Ecto neural progenitor cell (in vitro differentiated cells): ENCODE results near the gene CADPS2.
"Not testable (repeated sequence)": the region's sequence is repeated elsewhere in the genome, so short reads cannot be mapped to it uniquely, and the experiment has no call there.

Experiments used
- DNase-seq: peaks from one replicate; pipeline ENCODE4 v3.0.0-alpha.2; 2018; ENCODE audit warnings: low spot score

The CADPS2 gene

GRCh38 chr7:122709930-122710646 is 176.2 kb downstream of the CADPS2 start:
- DNase-seq, result no peak

- DNase-seq, result no peak
These were observed 179.4 kb downstream of the CADPS2 start for GRCh38 chr7:122706836-122707235.

GRCh38 chr7:122702872-122703510 is 183.3 kb downstream of the CADPS2 start, which contains the start of gene RNF148:
TSS of gene RNF148 (minus strand) at chr7:122702922. CDS start at chr7:122702750, 172 bp downstream.
- no peak for DNase-seq

- no peak for DNase-seq
These were observed 187.2 kb downstream of the CADPS2 start, which contains the start of gene RNF133 for GRCh38 chr7:122699017-122699416. TSS of gene RNF133 (minus strand) at chr7:122699117. CDS start at chr7:122698918, 199 bp downstream.

GRCh38 chr7:122695816-122696215 is 190.4 kb downstream of the CADPS2 start:
- no peak for DNase-seq

- DNase-seq, result no peak
These were observed 191.6 kb downstream of the CADPS2 start for GRCh38 chr7:122694697-122695096.

- DNase-seq, result no peak
These were observed 193.4 kb downstream of the CADPS2 start for GRCh38 chr7:122692769-122693309.

- no peak for DNase-seq
These were observed 194.6 kb downstream of the CADPS2 start for GRCh38 chr7:122691569-122692235.

GRCh38 chr7:122689346-122690109 is 196.7 kb downstream of the CADPS2 start:
- no peak for DNase-seq

- no peak for DNase-seq
These were observed 197.8 kb downstream of the CADPS2 start for GRCh38 chr7:122688400-122688998.

GRCh38 chr7:122686360-122686878 is 199.8 kb downstream of the CADPS2 start:
- no peak for DNase-seq

GRCh38 chr7:122684504-122684903 is 201.8 kb downstream of the CADPS2 start:
- DNase-seq, result no peak

- no peak for DNase-seq
These were observed 203.3 kb downstream of the CADPS2 start for GRCh38 chr7:122682815-122683550.

GRCh38 chr7:122681186-122681585 is 205.1 kb downstream of the CADPS2 start:
- not testable (repeated sequence) for DNase-seq

- no peak for DNase-seq
These were observed 206.4 kb downstream of the CADPS2 start for GRCh38 chr7:122679813-122680212.

- not testable (repeated sequence) for DNase-seq
These were observed 207.0 kb downstream of the CADPS2 start for GRCh38 chr7:122679269-122679709.

GRCh38 chr7:122677149-122677548 is 209.1 kb downstream of the CADPS2 start:
- no peak for DNase-seq

GRCh38 chr7:122676466-122676865 is 209.8 kb downstream of the CADPS2 start:
- DNase-seq, result no peak

GRCh38 chr7:122675621-122676020 is 210.6 kb downstream of the CADPS2 start:
- DNase-seq, result no peak

- DNase-seq, result no peak
These were observed 211.2 kb downstream of the CADPS2 start for GRCh38 chr7:122675011-122675410.
